Calu3 (cell line): ENCODE data around the gene DCP2. TPM values are rescaled to one million over a fixed set of nuclear protein-coding genes. Genes with fewer than 3 reads are reported as not detected.
"Not testable (repeated sequence)": the region's sequence is repeated elsewhere in the genome, so short reads cannot be mapped to it uniquely, and the experiment has no call there.

ENCODE experiments used
- BruUV-seq: library from RNA; stranded (reverse); fragments of 400-500 nt; replicated peaks from 2 replicates; lab custom pipeline; 2021; lab: Mats Ljungman, UMichigan
- CTCF ChIA-PET: fragments of 300-600 bp; sonication (Branson Sonifier 250); formaldehyde crosslinking; loops from one replicate; lab custom pipeline; 2022; ENCODE audit warnings: antibody characterized with exemption; lab: Charles Lee
- DNase-seq: peaks from one replicate; pipeline ENCODE4 v3.0.0; 2022
- H3K27ac Mint-ChIP-seq: one replicate; pipeline ENCODE4 v1.8.0; 2022; ENCODE audit warnings: mixed read lengths; ENCODE audit not compliant: unreplicated experiment
- H3K27me3 Mint-ChIP-seq: one replicate; pipeline ENCODE4 v1.8.0; 2022; ENCODE audit warnings: mixed read lengths; ENCODE audit not compliant: unreplicated experiment
- H3K36me3 Mint-ChIP-seq: one replicate; pipeline ENCODE4 v1.8.0; 2022; ENCODE audit warnings: mild to moderate bottlenecking, moderate library complexity, mixed read lengths; ENCODE audit not compliant: insufficient read depth, unreplicated experiment
- H3K4me1 Mint-ChIP-seq: one replicate; pipeline ENCODE4 v1.8.0; 2022; ENCODE audit warnings: mild to moderate bottlenecking, low read depth, mixed read lengths; ENCODE audit not compliant: unreplicated experiment
- H3K4me3 Mint-ChIP-seq: one replicate; pipeline ENCODE4 v1.8.0; 2022; ENCODE audit warnings: mild to moderate bottlenecking, low read depth, moderate library complexity, mixed read lengths; ENCODE audit not compliant: unreplicated experiment
- H3K9me3 Mint-ChIP-seq: one replicate; pipeline ENCODE4 v1.8.0; 2022; ENCODE audit warnings: low read depth, mixed read lengths; ENCODE audit not compliant: unreplicated experiment
- CTCF ChIP-seq: fragments of 200-600 bp; IDR thresholded peaks from one replicate; pipeline ENCODE4 v1.8.0; 2022; ENCODE audit warnings: antibody characterized with exemption; ENCODE audit not compliant: unreplicated experiment
- intact Hi-C: fragments of 100-400 bp; cut with micrococcal nuclease; formaldehyde crosslinking; loops from one replicate; pipeline ENCODE4 v1.10.0; 2022; ENCODE audit not compliant: unreplicated experiment
- total RNA-seq: library from RNA; stranded (reverse); gene quantifications from 2 replicates; pipeline ENCODE4 v1.2.3, GENCODE V29; 2022

DCP2 gene
- total RNA-seq, 1 experiment from 2014 or later, result 56.0 TPM

- no peaks in the 10 kb centered on the region for H3K9me3 Mint-ChIP-seq
- TF ChIP-seq CTCF, result no peak
- intact Hi-C loops, result loop anchor here (10.0 kb wide), 1 partner anchor 96 kb away; the partner anchor contains the start of gene SRP19
- no peaks in the 10 kb centered on the region for H3K36me3 Mint-ChIP-seq
- H3K27me3 Mint-ChIP-seq, result no peaks in the 10 kb centered on the region
- H3K4me3 Mint-ChIP-seq, result no peak overlapping the region
- CTCF ChIA-PET, result interaction anchor here (0.6 kb wide), 1 partner anchor 39 kb away, joined by 3 read pairs; the partner anchor contains the start of gene REEP5
- peaks cover 52% of the 10 kb centered on the region for H3K4me1 Mint-ChIP-seq
- BruUV-seq, result no TSS peak
- peak overlapping the region; percentile 14 for H3K27ac Mint-ChIP-seq
- DNase-seq, result no peak
Observed at GRCh38 chr5:112960315-112960714, 16.3 kb upstream of the DCP2 start.

DNA sequence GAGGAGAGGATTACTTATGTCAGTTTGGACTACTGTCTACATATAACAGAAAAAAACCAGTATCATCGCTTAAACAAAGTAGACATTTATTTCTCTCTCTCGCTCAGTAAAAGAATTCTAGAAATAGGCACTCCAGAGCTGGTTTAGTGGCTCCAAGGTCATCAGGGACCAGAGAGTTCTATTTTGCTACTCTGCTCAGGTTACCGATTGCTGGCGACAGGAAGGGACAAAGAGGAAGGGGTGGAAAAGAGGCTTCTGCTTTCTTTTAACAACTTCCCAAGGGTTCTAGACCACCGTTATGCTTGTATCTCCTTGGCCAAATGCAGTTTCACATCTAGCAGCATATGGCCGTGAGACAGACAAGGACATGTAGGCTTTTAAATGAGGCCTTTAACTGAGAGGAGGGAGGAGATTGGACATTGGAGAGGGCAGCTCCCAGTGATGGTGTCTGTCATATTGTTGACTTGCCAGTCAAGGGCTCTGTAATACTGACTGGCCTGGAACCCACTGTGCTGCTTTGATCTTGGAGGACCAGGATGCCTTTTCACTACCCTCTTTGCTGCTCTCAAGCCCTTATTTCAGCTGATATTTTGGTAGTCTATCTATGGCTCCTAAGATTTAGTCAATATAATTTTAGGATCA lies 15.6 kb upstream of the DCP2 start:
- H3K36me3 Mint-ChIP-seq, result no peaks in the 10 kb centered on the region
- DNase-seq, result no peak
- H3K4me1 Mint-ChIP-seq, result peaks cover 52% of the 10 kb centered on the region
- TF ChIP-seq CTCF, result no peak
- H3K4me3 Mint-ChIP-seq, result no peak overlapping the region
- intact Hi-C loops, result loop anchor here (10.0 kb wide), 1 partner anchor 96 kb away; the partner anchor contains the start of gene SRP19
- H3K27me3 Mint-ChIP-seq, result no peaks in the 10 kb centered on the region
- CTCF ChIA-PET, result no interaction called here
- no peaks in the 10 kb centered on the region for H3K9me3 Mint-ChIP-seq
- peak overlapping the region; percentile 14 for H3K27ac Mint-ChIP-seq
- BruUV-seq, result no TSS peak

- H3K27me3 Mint-ChIP-seq, H3K36me3 Mint-ChIP-seq, H3K9me3 Mint-ChIP-seq, H3K4me3 Mint-ChIP-seq, BruUV-seq, DNase-seq, H3K27ac Mint-ChIP-seq: not testable (repeated sequence)
- H3K4me1 Mint-ChIP-seq, result peaks cover 45% of the 10 kb centered on the region
- intact Hi-C loops, result loop anchor here (10.0 kb wide), 1 partner anchor 99 kb away; the partner anchor contains the start of gene SRP19
- CTCF ChIA-PET, result interaction anchor here (0.6 kb wide), 1 partner anchor 1342 kb away, joined by 7 read pairs; no protein-coding TSS in a partner anchor
Observed at GRCh38 chr5:112963374-112963733, 13.2 kb upstream of the DCP2 start.

- no TSS peak for BruUV-seq
- Mint-ChIP-seq H3K9me3 (no peaks in the 10 kb centered on the region), H3K27me3 (no peaks in the 10 kb centered on the region), H3K36me3 (no peaks in the 10 kb centered on the region), H3K4me1 (peaks cover 44% of the 10 kb centered on the region), H3K27ac (no peak overlapping the region), H3K4me3 (no peak overlapping the region)
- no peak for DNase-seq
- intact Hi-C loops, result loop anchor here (10.0 kb wide), 1 partner anchor 101 kb away; the partner anchor contains the start of gene SRP19
- CTCF ChIA-PET, result no interaction called here
- no peak for TF ChIP-seq CTCF
Observed at GRCh38 chr5:112965733-112966306, 10.8 kb upstream of the DCP2 start.
